Measurements from ENCODE around the gene PTPRD. TPM values are rescaled to one million over a fixed set of nuclear protein-coding genes. Genes with fewer than 3 reads are reported as not detected.

The PTPRD gene
- total RNA-seq, 1 experiment from 2014 or later: not detected

- H3K4me3 ChIP-seq (ENCODE audit: low read depth, low read length, poor library complexity, severe bottlenecking): no peak overlapping the region
- ChIA-PET CTCF (no interaction called here), POLR2A (ENCODE audit: low non-redundant PET) (no interaction called here)
- intact Hi-C loops (cut with micrococcal nuclease; ENCODE audit: unreplicated experiment): no loop called here
- H3K4me1 ChIP-seq (ENCODE audit: insufficient read depth, low read length, poor library complexity, severe bottlenecking): no peaks in the 10 kb centered on the region
- H3K27ac ChIP-seq (ENCODE audit: low read depth, low read length, poor library complexity, severe bottlenecking): no peak overlapping the region
- no TSS peak for BruUV-seq (replicated peaks)
- TF ChIP-seq EZH2 (IDR thresholded peaks at IDR 0.05; ENCODE audit: borderline replicate concordance, low read depth, low read length, poor library complexity, severe bottlenecking) (no peak), CTCF (conservative IDR thresholded peaks at IDR 0.05; ENCODE audit: low read depth, low read length) (no peak)
- no peak for DNase-seq (ENCODE audit: low spot score)
- no peaks in the 10 kb centered on the region for H3K9me3 ChIP-seq (ENCODE audit: low read depth, low read length, poor library complexity, severe bottlenecking)
- no peaks in the 10 kb centered on the region for H3K36me3 ChIP-seq (ENCODE audit: insufficient read depth, low read length, poor library complexity, severe bottlenecking)
- no peaks in the 10 kb centered on the region for H3K27me3 ChIP-seq (replicated peaks; ENCODE audit: insufficient read depth, low read depth, low read length, poor library complexity)
These were observed 533.4 kb downstream of the PTPRD start for GRCh38 chr9:10079284-10079964.

- Histone ChIP-seq H3K9me3 (ENCODE audit: low read depth, low read length, poor library complexity, severe bottlenecking) (no peaks in the 10 kb centered on the region), H3K27me3 (replicated peaks; ENCODE audit: insufficient read depth, low read depth, low read length, poor library complexity) (no peaks in the 10 kb centered on the region), H3K27ac (ENCODE audit: low read depth, low read length, poor library complexity, severe bottlenecking) (no peak overlapping the region), H3K4me1 (ENCODE audit: insufficient read depth, low read length, poor library complexity, severe bottlenecking) (no peaks in the 10 kb centered on the region), H3K36me3 (ENCODE audit: insufficient read depth, low read length, poor library complexity, severe bottlenecking) (no peaks in the 10 kb centered on the region), H3K4me3 (ENCODE audit: low read depth, low read length, poor library complexity, severe bottlenecking) (no peak overlapping the region)
- no peak for DNase-seq (ENCODE audit: low spot score)
- intact Hi-C loops (cut with micrococcal nuclease; ENCODE audit: unreplicated experiment): no loop called here
- TF ChIP-seq CTCF (conservative IDR thresholded peaks at IDR 0.05; ENCODE audit: low read depth, low read length): no peak
- TF ChIP-seq EZH2 (IDR thresholded peaks at IDR 0.05; ENCODE audit: borderline replicate concordance, low read depth, low read length, poor library complexity, severe bottlenecking): no peak
- BruUV-seq (replicated peaks): no TSS peak
- ChIA-PET POLR2A (ENCODE audit: low non-redundant PET) (no interaction called here), CTCF (no interaction called here)
These were observed 541.2 kb downstream of the PTPRD start for GRCh38 chr9:10071579-10071978.

- H3K9me3 ChIP-seq (ENCODE audit: low read depth, low read length, poor library complexity, severe bottlenecking): no peaks in the 10 kb centered on the region
- POLR2A ChIA-PET (ENCODE audit: low non-redundant PET): no interaction called here
- intact Hi-C loops (cut with micrococcal nuclease; ENCODE audit: unreplicated experiment): no loop called here
- CTCF ChIA-PET: no interaction called here
- no TSS peak for BruUV-seq (replicated peaks)
- no peak overlapping the region for H3K27ac ChIP-seq (ENCODE audit: low read depth, low read length, poor library complexity, severe bottlenecking)
- no peak overlapping the region for H3K4me3 ChIP-seq (ENCODE audit: low read depth, low read length, poor library complexity, severe bottlenecking)
- DNase-seq (ENCODE audit: low spot score): no peak
- H3K27me3 ChIP-seq (replicated peaks; ENCODE audit: insufficient read depth, low read depth, low read length, poor library complexity): no peaks in the 10 kb centered on the region
- H3K4me1 ChIP-seq (ENCODE audit: insufficient read depth, low read length, poor library complexity, severe bottlenecking): peaks cover 11% of the 10 kb centered on the region
- no peaks in the 10 kb centered on the region for H3K36me3 ChIP-seq (ENCODE audit: insufficient read depth, low read length, poor library complexity, severe bottlenecking)
- TF ChIP-seq CTCF (conservative IDR thresholded peaks at IDR 0.05; ENCODE audit: low read depth, low read length): no peak
- TF ChIP-seq EZH2 (IDR thresholded peaks at IDR 0.05; ENCODE audit: borderline replicate concordance, low read depth, low read length, poor library complexity, severe bottlenecking): no peak
These were observed 550.0 kb downstream of the PTPRD start for GRCh38 chr9:10062629-10063395.
